ENCODE measurements around the gene SAGE1. TPM values are rescaled to one million over a fixed set of nuclear protein-coding genes. Genes with fewer than 3 reads are reported as not detected.

SAGE1 gene
- total and polyA plus RNA-seq, 9 of the 15 experiments (the other 6 are each of a cell fraction or from before 2014, with no cell fraction given): 14.6 to 79.2 (median 29.3) TPM

- 0 out of 2 replicates have a peak, but pooled peaks have one; percentile 45 for TF ChIP-seq ZNF584 (CRISPR knock-in tag; IDR thresholded peaks at IDR 0.05; ENCODE audit: low read depth)
- no peak for TF ChIP-seq RERE (CRISPR knock-in tag; IDR thresholded peaks at IDR 0.05; ENCODE audit: borderline replicate concordance)
- no peak for TF ChIP-seq ZNF740 (CRISPR knock-in tag; IDR thresholded peaks at IDR 0.05)
- TF ChIP-seq ZNF740 (tag; IDR thresholded peaks at IDR 0.05): no peak
- TF ChIP-seq LEF1 (IDR thresholded peaks at IDR 0.05): peak; percentile 67
- TF ChIP-seq MAZ (CRISPR knock-in tag; conservative IDR thresholded peaks at IDR 0.05 in 1 of 2, IDR thresholded peaks at IDR 0.05 in 1 of 2): no peak
- 0 out of 4 replicates have a peak, but pooled peaks of 1 of the 2 experiments have one; percentile 49 for TF ChIP-seq MNT (conservative IDR thresholded peaks at IDR 0.05)
- peak; percentile 92 for TF ChIP-seq FOXM1 (IDR thresholded peaks at IDR 0.05; ENCODE audit: low read depth)
- TF ChIP-seq FOXM1 (CRISPR knock-in tag; IDR thresholded peaks at IDR 0.05; ENCODE audit: low read depth): no peak
- TF ChIP-seq ATF3 (IDR thresholded peaks at IDR 0.05): peak; percentile 34; the same call in 1 of the 2 replicates
- no peak for TF ChIP-seq ATF3 (CRISPR knock-in tag; conservative IDR thresholded peaks at IDR 0.05)
- peak; percentile 65 for TF ChIP-seq ATF7 (IDR thresholded peaks at IDR 0.05)
- no peak for TF ChIP-seq TSHZ1 (CRISPR knock-in tag; IDR thresholded peaks at IDR 0.05)
Observed at GRCh38 chrX:135914404-135914803, 20.9 kb downstream of the SAGE1 start (continued).
